Measurements from ENCODE around the gene ADGRA1.

DNA sequence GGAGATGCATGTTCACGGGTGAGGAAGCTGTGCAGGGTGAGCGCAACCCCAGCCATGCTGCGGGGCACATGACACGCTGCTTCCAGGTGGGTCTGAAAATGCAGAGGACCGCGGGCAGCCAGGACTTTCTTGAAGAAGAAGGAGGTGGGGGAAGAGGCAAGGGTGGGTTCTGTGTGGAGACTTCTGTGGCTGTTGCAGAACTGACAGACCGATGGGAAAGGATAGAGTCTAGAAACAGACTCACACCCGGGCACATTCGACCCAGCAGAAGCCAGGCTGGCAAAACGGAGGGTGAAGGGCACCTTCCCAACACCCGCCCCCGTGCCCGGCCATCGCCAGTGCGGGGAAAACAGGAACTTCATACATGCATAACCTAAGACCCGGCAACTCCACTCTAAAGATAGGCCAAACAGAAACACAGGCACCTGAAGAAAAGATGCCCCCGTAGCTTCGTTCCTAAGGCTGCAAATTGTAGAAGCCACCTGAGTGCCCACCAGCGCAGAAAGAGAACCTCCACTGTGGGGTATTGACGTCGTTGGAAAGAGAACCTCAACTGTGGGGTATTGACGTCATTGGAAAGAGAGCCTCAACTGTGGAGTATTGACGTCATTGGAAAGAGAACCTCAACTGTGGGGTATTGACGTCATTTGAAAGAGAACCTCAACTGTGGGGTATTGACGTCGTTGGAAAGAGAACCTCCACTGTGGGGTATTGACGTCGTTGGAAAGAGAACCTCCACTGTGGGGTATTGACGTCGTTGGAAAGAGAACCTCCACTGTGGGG, 67.5 kb downstream of the ADGRA1 start:
- TF ChIP-seq POLR2A (IDR thresholded peaks at IDR 0.05) (no peak), CTCF (IDR thresholded peaks at IDR 0.05) (no peak)

Measured in prostate gland (tissue), 2 donors.